ENCODE data around the gene MARVELD3.

GRCh38 chr16:71659471-71659870 lies 33.5 kb downstream of the MARVELD3 start:
- no peak for TF ChIP-seq CTCF (conservative IDR thresholded peaks at IDR 0.05 in 1 of 2, IDR thresholded peaks at IDR 0.05 in 1 of 2; ENCODE audit: extremely low read depth in 1 of 2, insufficient read depth in 1 of 2, low read depth in 1 of 2, low read length in 2 of 2)
- no peak for TF ChIP-seq EZH2 (IDR thresholded peaks at IDR 0.05; ENCODE audit: borderline replicate concordance, low read length)

Data from mammary epithelial cell (primary cell).